ENCODE results near the gene SLCO2A1. TPM values are rescaled to one million over a fixed set of nuclear protein-coding genes. Genes with fewer than 3 reads are reported as not detected.

The SLCO2A1 gene
- total and polyA plus RNA-seq, 8 donors = 1.9 to 121 (median 8.8) TPM

GRCh38 chr3:133928903-133929607, 100.7 kb downstream of the SLCO2A1 start:
- intact Hi-C loops (cut with DNase I; ENCODE audit: low total_unique reads) = loop anchor here (5.0 kb wide), 1 partner anchor 107 kb away; no protein-coding TSS in a partner anchor
- no peak for DNase-seq
- H3K27ac ChIP-seq = no peak overlapping the region
- peaks cover 0 to 15% (median 9%) of the 10 kb centered on the region in 4 donors for H3K4me1 ChIP-seq
- H3K27me3 ChIP-seq = peaks cover 0 to 12% (median 0%) of the 10 kb centered on the region in 3 donors
- H3K9me3 ChIP-seq = no peaks in the 10 kb centered on the region
- no peak for TF ChIP-seq EP300 (IDR thresholded peaks at IDR 0.05)
- TF ChIP-seq POLR2AphosphoS5 (IDR thresholded peaks at IDR 0.05) = no peak
- no peak for TF ChIP-seq CTCF (IDR thresholded peaks at IDR 0.05)
- TF ChIP-seq POLR2A (IDR thresholded peaks at IDR 0.05) = no peak
- no peak overlapping the region for H3K4me3 ChIP-seq
- WGBS, 5 donors = 88 to 94% (median 90%) methylated on average over 14 of the region's 14 CpGs
- no peaks in the 10 kb centered on the region for H3K36me3 ChIP-seq

- peak overlapping the region in 2 of 4 donors; percentile 58 to 69 for H3K4me3 ChIP-seq
These were observed 101.4 kb downstream of the SLCO2A1 start for GRCh38 chr3:133928136-133928893.

GRCh38 chr3:133927540-133928066, 102.1 kb downstream of the SLCO2A1 start:
- no peaks in the 10 kb centered on the region for H3K36me3 ChIP-seq
- peaks cover 0 to 12% (median 0%) of the 10 kb centered on the region in 3 donors for H3K27me3 ChIP-seq
- no peaks in the 10 kb centered on the region for H3K9me3 ChIP-seq
- peak overlapping the region; percentile 53 to 69 (median 58) for H3K4me3 ChIP-seq
- intact Hi-C loops (cut with DNase I; ENCODE audit: low total_unique reads) = loop anchor here (5.0 kb wide), 1 partner anchor 105 kb away; no protein-coding TSS in a partner anchor
- whole genome bisulfite sequencing, 5 donors = 2 to 12% (median 3%) methylated on average over 11 to 51 of the region's 51 CpGs
- TF ChIP-seq POLR2AphosphoS5 (IDR thresholded peaks at IDR 0.05) (no peak), EP300 (IDR thresholded peaks at IDR 0.05) (no peak), POLR2A (IDR thresholded peaks at IDR 0.05) (no peak), CTCF (IDR thresholded peaks at IDR 0.05) (peak in 4 of 7 experiments; percentile 24 to 94 (median 68))
- DNase-seq = peak; percentile 61 to 88
- peak overlapping the region in 2 of 5 donors; percentile 35 to 62 for H3K27ac ChIP-seq
- peaks cover 0 to 15% (median 9%) of the 10 kb centered on the region in 4 donors for H3K4me1 ChIP-seq

More at GRCh38 chr3:133928136-133928893, 101.4 kb downstream of the SLCO2A1 start:
- intact Hi-C loops (cut with DNase I; ENCODE audit: low total_unique reads) = loop anchor here (5.0 kb wide), 1 partner anchor 106 kb away; no protein-coding TSS in a partner anchor
- peaks cover 0 to 15% (median 9%) of the 10 kb centered on the region in 4 donors for H3K4me1 ChIP-seq
- 75 to 81% (median 78%) methylated on average over 19 to 20 of the region's 20 CpGs for WGBS, 5 donors
- no peak for TF ChIP-seq EP300 (IDR thresholded peaks at IDR 0.05)
- no peak for TF ChIP-seq CTCF (IDR thresholded peaks at IDR 0.05)
- TF ChIP-seq POLR2AphosphoS5 (IDR thresholded peaks at IDR 0.05) = no peak
- TF ChIP-seq POLR2A (IDR thresholded peaks at IDR 0.05) = no peak
- no peak for DNase-seq
- H3K36me3 ChIP-seq = no peaks in the 10 kb centered on the region
- no peak overlapping the region for H3K27ac ChIP-seq
- H3K27me3 ChIP-seq = peaks cover 0 to 12% (median 0%) of the 10 kb centered on the region in 3 donors
- no peaks in the 10 kb centered on the region for H3K9me3 ChIP-seq
